ENCODE results near the gene COX19. TPM values are rescaled to one million over a fixed set of nuclear protein-coding genes. Genes with fewer than 3 reads are reported as not detected.

The COX19 gene
- total and polyA plus RNA-seq, 2 of the 13 experiments (the other 11 are each of a cell fraction or from before 2014, with no cell fraction given) = 11.5 to 21.7 TPM

GRCh38 chr7:983004-983615 is 7.8 kb upstream of the COX19 start, which contains the start of gene CYP2W1 (continued):
- TF ChIP-seq RERE (CRISPR knock-in tag; IDR thresholded peaks at IDR 0.05; ENCODE audit: low read depth) = 0 out of 2 replicates have a peak, but pooled peaks have one; percentile 3
- peak; percentile 57; the same call in 1 of the 2 replicates for TF ChIP-seq ZNF543 (CRISPR knock-in tag; IDR thresholded peaks at IDR 0.05)
- no peak for TF ChIP-seq CCDC6 (CRISPR knock-in tag; IDR thresholded peaks at IDR 0.05)
- peak; percentile 35; the same call in 1 of the 2 replicates for TF ChIP-seq E2F1 (CRISPR knock-in tag; IDR thresholded peaks at IDR 0.05)
- TF ChIP-seq ZNF451 (CRISPR knock-in tag; IDR thresholded peaks at IDR 0.05) = 0 out of 2 replicates have a peak, but pooled peaks have one; percentile 29
- no peak for TF ChIP-seq JUN (CRISPR knock-in tag; IDR thresholded peaks at IDR 0.05)
- peak; percentile 45; the same call in 1 of the 2 replicates for TF ChIP-seq ZNF768 (CRISPR knock-in tag; IDR thresholded peaks at IDR 0.05)
- peak; percentile 59 for TF ChIP-seq ZNF605 (CRISPR knock-in tag; IDR thresholded peaks at IDR 0.05)
- peak; percentile 75 for TF ChIP-seq MXD3 (CRISPR knock-in tag; IDR thresholded peaks at IDR 0.05)
- peak; percentile 94; the same call in 1 of the 2 replicates for TF ChIP-seq ZBTB10 (CRISPR knock-in tag; IDR thresholded peaks at IDR 0.05; ENCODE audit: borderline replicate concordance)
- no peak for TF ChIP-seq ZHX2 (IDR thresholded peaks at IDR 0.05; ENCODE audit: low read depth)
- no peak for TF ChIP-seq ZHX2 (CRISPR knock-in tag; IDR thresholded peaks at IDR 0.05; ENCODE audit: borderline replicate concordance)
- peak; percentile 57; the same call in 1 of the 2 replicates for TF ChIP-seq MXD4 (CRISPR knock-in tag; IDR thresholded peaks at IDR 0.05)
